HCT116 (cell line): Measurements from ENCODE around the gene FMO5. TPM values are rescaled to one million over a fixed set of nuclear protein-coding genes. Genes with fewer than 3 reads are reported as not detected.
A peak's percentile ranks its signal among the peaks of the same experiment; 100 is the strongest.

ENCODE experiments used
- ATAC-seq: fragments of 200-7000 bp; cut with Tn5 transposase; 2 replicates; pipeline ENCODE4 v1.9.1; 2020; ENCODE audit warnings: mild to moderate bottlenecking, moderate library complexity
- BruUV-seq: library from RNA; stranded (reverse); fragments of 400-500 nt; replicated peaks from 2 replicates; lab custom pipeline; 2021; lab: Mats Ljungman, UMichigan
- CTCF ChIA-PET: fragments of 300-600 bp; sonication (Branson Sonifier 250); formaldehyde crosslinking; loops from one replicate; lab custom pipeline; 2021; ENCODE audit warnings: antibody characterized with exemption; lab: Charles Lee
- POLR2A ChIA-PET: fragments of 300-600, 350-600 bp; sonication (Branson Sonifier 250); formaldehyde crosslinking; loops from one replicate; lab custom pipeline; 2021; ENCODE audit warnings: antibody characterized with exemption; lab: Charles Lee
- RAD21 ChIA-PET, 2 experiments: fragments of 300-600 bp; sonication (Branson Sonifier 250); formaldehyde crosslinking; loops; one replicate each; lab custom pipeline; 2023; ENCODE audit warnings: low total read pairs in 2 of 2; ENCODE audit not compliant: uncharacterized antibody in 2 of 2, unreplicated experiment in 2 of 2, low non-redundant PET in 1 of 2; lab: Charles Lee
- DNase-seq: peaks from one replicate; pipeline ENCODE4 v3.0.0-alpha.2; 2010; ENCODE audit warnings: low read depth, low spot score
- H2AFZ ChIP-seq: fragments of 200-600 bp; shearing (Covaris generic), sonication (generic); 2 replicates; pipeline ENCODE4 v1.6.1; 2017; ENCODE audit warnings: low read depth, mixed run types, mixed read lengths, antibody characterized with exemption, low read length; ENCODE audit not compliant: poor library complexity, severe bottlenecking
- H3K27ac ChIP-seq: 2 replicates; pipeline ENCODE4 v1.5.1; 2012; ENCODE audit warnings: low read depth, low read length
- H3K27me3 ChIP-seq: fragments of 200-600 bp; sonication (generic); 2 replicates; pipeline ENCODE4 v1.6.1; 2016; ENCODE audit warnings: mixed run types, low read length, mixed read lengths; ENCODE audit not compliant: insufficient read depth
- H3K36me3 ChIP-seq, 2 experiments: fragments of 200-500 bp in 1 of 2; fragments of 200-600 bp in 1 of 2; sonication (Bioruptor generic) in 1 of 2; sonication (generic) in 1 of 2; 2 replicates each; pipeline versions ENCODE4 v1.5.1 to v1.6.1; 2014 to 2016; ENCODE audit warnings: low read length in 2 of 2, inconsistent platforms in 1 of 2, mixed read lengths in 1 of 2, mixed run types in 1 of 2; ENCODE audit not compliant: insufficient read depth in 2 of 2, control insufficient read depth in 1 of 2
- H3K4me1 ChIP-seq, 2 experiments: fragments of 200-600 bp in 1 of 2; sonication (generic) in 1 of 2; 2 replicates each; pipeline versions ENCODE4 v1.5.1 to v1.6.1; 2012 to 2017; ENCODE audit warnings: low read length in 2 of 2, inconsistent platforms in 1 of 2, mild to moderate bottlenecking in 1 of 2, mixed read lengths in 1 of 2, mixed run types in 1 of 2, moderate library complexity in 1 of 2; ENCODE audit not compliant: insufficient read depth in 2 of 2, control insufficient read depth in 1 of 2
- H3K4me2 ChIP-seq: fragments of 200-600 bp; sonication (generic); 2 replicates; pipeline ENCODE4 v1.6.1; 2017; ENCODE audit warnings: mixed run types, low read length, mixed read lengths
- H3K4me3 ChIP-seq, 2 experiments: fragments of 200-600 bp in 1 of 2; sonication (generic) in 1 of 2; replicated peaks in 1 of 2; 2 replicates each; pipeline ENCODE4 v1.5.1; 2011 to 2016; ENCODE audit warnings: low read length in 2 of 2, control low read depth in 1 of 2, low read depth in 1 of 2, mild to moderate bottlenecking in 1 of 2, mixed read lengths in 1 of 2, mixed run types in 1 of 2
- H3K79me2 ChIP-seq: fragments of 200-600 bp; sonication (generic); 2 replicates; pipeline ENCODE4 v1.6.1; 2017; ENCODE audit warnings: mild to moderate bottlenecking, mixed run types, low read length, moderate library complexity, mixed read lengths; ENCODE audit not compliant: insufficient read depth
- H3K9ac ChIP-seq: fragments of 200-600 bp; sonication (generic); 2 replicates; pipeline ENCODE4 v1.6.1; 2016; ENCODE audit warnings: low read length, mixed read lengths
- H3K9me2 ChIP-seq: fragments of 200-600 bp; sonication (generic), shearing (Covaris generic); 2 replicates; pipeline ENCODE4 v1.6.1; 2017; ENCODE audit warnings: mixed run types, mild to moderate bottlenecking, moderate library complexity; ENCODE audit not compliant: insufficient read depth
- H3K9me3 ChIP-seq, 2 experiments: fragments of 200-500 bp in 1 of 2; fragments of 200-600 bp in 1 of 2; sonication (Bioruptor generic) in 1 of 2; sonication (generic) in 1 of 2; 2 replicates each; pipeline ENCODE4 v1.6.1; 2014 to 2017; ENCODE audit warnings: low read length in 2 of 2, mixed read lengths in 2 of 2, inconsistent platforms in 1 of 2, low read depth in 1 of 2, mild to moderate bottlenecking in 1 of 2, mixed run types in 1 of 2, moderate library complexity in 1 of 2; ENCODE audit not compliant: control insufficient read depth in 1 of 2, insufficient read depth in 1 of 2
- H4K20me1 ChIP-seq: fragments of 200-600 bp; sonication (generic), shearing (Covaris generic); 2 replicates; pipeline ENCODE4 v1.6.1; 2017; ENCODE audit warnings: mixed run types, mild to moderate bottlenecking, moderate library complexity; ENCODE audit not compliant: insufficient read depth
- EZH2 ChIP-seq: fragments of 200-600 bp; sonication (generic); IDR thresholded peaks from 2 replicates; pipeline ENCODE4 v1.6.1; 2017; ENCODE audit warnings: antibody characterized with exemption, mixed run types
- EZH2phosphoT487 ChIP-seq: fragments of 200-600 bp; IDR thresholded peaks from 2 replicates; pipeline ENCODE4 v1.6.1; 2018; ENCODE audit warnings: antibody characterized with exemption, borderline replicate concordance
- FOSL1 ChIP-seq: IDR thresholded peaks from 2 replicates; pipeline ENCODE4 v1.6.1; 2012; ENCODE audit warnings: low read depth
- MAX ChIP-seq: IDR thresholded peaks from 2 replicates; pipeline ENCODE4 v1.6.1; 2012
- intact Hi-C: fragments of 100-400 bp; cut with micrococcal nuclease; formaldehyde crosslinking; loops from 2 replicates; pipeline ENCODE4 v1.10.0; 2022
- total RNA-seq: library from RNA; stranded (reverse); gene quantifications from one replicate; pipeline ENCODE4 v1.2.1, GENCODE V29; 2021; ENCODE audit not compliant: unreplicated experiment
- TF ChIP-seq, protein P1 (sequence below), 3 experiments: fragments of 200-600 bp in 1 of 3; sonication (generic) in 1 of 3; IDR thresholded peaks in 2 of 3; conservative IDR thresholded peaks in 1 of 3; 2 replicates each; pipeline ENCODE4 v1.5.1; 2012 to 2017; ENCODE audit warnings: low read depth in 2 of 3, low read length in 2 of 3, antibody characterized with exemption in 1 of 3, borderline replicate concordance in 1 of 3, control low read depth in 1 of 3, mild to moderate bottlenecking in 1 of 3, mixed read lengths in 1 of 3, mixed run types in 1 of 3, moderate library complexity in 1 of 3; ENCODE audit not compliant: insufficient read depth in 1 of 3
- TF ChIP-seq, protein P2 (sequence below): IDR thresholded peaks from 2 replicates; pipeline ENCODE4 v1.6.1; 2011; ENCODE audit warnings: mild to moderate bottlenecking, low read length, moderate library complexity; ENCODE audit not compliant: insufficient replicate concordance; ENCODE audit errors: extremely low read depth

Gene FMO5
- total RNA-seq, 1 experiment from 2014 or later = 0.27 TPM

DNA sequence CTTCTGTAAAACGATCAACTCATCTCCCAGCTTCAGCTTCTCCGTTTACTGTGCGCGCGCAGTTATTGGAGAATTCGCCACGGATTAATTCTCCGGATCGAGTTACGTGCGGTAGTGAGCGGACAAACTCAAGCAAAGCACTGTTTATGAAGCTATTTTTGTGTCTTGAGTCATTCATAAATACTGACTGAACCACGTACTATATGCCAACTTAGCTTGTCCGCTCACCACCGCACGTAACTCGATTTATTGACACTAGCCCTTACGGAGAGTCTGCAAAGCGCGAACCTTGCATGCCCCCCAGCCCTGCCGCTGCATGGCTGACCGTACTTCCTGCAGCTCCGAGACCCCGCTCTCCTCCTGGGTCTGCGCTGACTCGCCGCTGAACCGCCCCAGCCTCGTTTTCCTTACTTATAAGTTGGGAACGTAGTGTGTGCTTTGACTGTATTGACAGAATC is 18.1 kb upstream of the FMO5 start:
- intact Hi-C loops = no loop called here
- ATAC-seq = peak; percentile 16

More for the DNA sequence above, 18.1 kb upstream of the FMO5 start:
- H2AFZ ChIP-seq = no peak overlapping the region
- peak overlapping the region; percentile 90 for H3K4me2 ChIP-seq
- H3K9ac ChIP-seq = peak overlapping the region; percentile 87
- ChIA-PET CTCF (interaction anchor here (0.9 to 1.9 kb wide), 5 partner anchors 10 to 70 kb away, joined by 3 to 16 read pairs (median 4); no protein-coding TSS in a partner anchor), RAD21 (no interaction called here), POLR2A (interaction anchor here (0.8 kb wide), 1 partner anchor 70 kb away, joined by 3 read pairs; no protein-coding TSS in a partner anchor)
- H4K20me1 ChIP-seq = peaks cover 14% of the 10 kb centered on the region; the same call in 1 of the 2 replicates
- DNase-seq = no peak
- peaks cover 8 to 35% of the 10 kb centered on the region in 2 experiments; a peak in 3 of 4 replicates for H3K4me1 ChIP-seq
- no peaks in the 10 kb centered on the region for H3K36me3 ChIP-seq
- no TSS peak for BruUV-seq
- TF ChIP-seq, protein P1, sequence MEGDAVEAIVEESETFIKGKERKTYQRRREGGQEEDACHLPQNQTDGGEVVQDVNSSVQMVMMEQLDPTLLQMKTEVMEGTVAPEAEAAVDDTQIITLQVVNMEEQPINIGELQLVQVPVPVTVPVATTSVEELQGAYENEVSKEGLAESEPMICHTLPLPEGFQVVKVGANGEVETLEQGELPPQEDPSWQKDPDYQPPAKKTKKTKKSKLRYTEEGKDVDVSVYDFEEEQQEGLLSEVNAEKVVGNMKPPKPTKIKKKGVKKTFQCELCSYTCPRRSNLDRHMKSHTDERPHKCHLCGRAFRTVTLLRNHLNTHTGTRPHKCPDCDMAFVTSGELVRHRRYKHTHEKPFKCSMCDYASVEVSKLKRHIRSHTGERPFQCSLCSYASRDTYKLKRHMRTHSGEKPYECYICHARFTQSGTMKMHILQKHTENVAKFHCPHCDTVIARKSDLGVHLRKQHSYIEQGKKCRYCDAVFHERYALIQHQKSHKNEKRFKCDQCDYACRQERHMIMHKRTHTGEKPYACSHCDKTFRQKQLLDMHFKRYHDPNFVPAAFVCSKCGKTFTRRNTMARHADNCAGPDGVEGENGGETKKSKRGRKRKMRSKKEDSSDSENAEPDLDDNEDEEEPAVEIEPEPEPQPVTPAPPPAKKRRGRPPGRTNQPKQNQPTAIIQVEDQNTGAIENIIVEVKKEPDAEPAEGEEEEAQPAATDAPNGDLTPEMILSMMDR (IDR thresholded peaks at IDR 0.05 in 2 of 3, conservative IDR thresholded peaks at IDR 0.05 in 1 of 3; ENCODE audit: borderline replicate concordance in 1 of 3, insufficient read depth in 1 of 3, low read depth in 2 of 3, low read length in 2 of 3) = no peak
- TF ChIP-seq FOSL1 (no peak), EZH2phosphoT487 (no peak), EZH2 (no peak), MAX (no peak)
- TF ChIP-seq, protein P2, sequence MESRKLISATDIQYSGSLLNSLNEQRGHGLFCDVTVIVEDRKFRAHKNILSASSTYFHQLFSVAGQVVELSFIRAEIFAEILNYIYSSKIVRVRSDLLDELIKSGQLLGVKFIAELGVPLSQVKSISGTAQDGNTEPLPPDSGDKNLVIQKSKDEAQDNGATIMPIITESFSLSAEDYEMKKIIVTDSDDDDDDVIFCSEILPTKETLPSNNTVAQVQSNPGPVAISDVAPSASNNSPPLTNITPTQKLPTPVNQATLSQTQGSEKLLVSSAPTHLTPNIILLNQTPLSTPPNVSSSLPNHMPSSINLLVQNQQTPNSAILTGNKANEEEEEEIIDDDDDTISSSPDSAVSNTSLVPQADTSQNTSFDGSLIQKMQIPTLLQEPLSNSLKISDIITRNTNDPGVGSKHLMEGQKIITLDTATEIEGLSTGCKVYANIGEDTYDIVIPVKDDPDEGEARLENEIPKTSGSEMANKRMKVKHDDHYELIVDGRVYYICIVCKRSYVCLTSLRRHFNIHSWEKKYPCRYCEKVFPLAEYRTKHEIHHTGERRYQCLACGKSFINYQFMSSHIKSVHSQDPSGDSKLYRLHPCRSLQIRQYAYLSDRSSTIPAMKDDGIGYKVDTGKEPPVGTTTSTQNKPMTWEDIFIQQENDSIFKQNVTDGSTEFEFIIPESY = no peak
- H3K27ac ChIP-seq = peak overlapping the region; percentile 97
- H3K4me3 ChIP-seq = peak overlapping the region; percentile 73 to 88
- no peaks in the 10 kb centered on the region for H3K9me2 ChIP-seq
- H3K79me2 ChIP-seq = peaks cover 53% of the 10 kb centered on the region
- no peaks in the 10 kb centered on the region for H3K9me3 ChIP-seq
- H3K27me3 ChIP-seq = no peaks in the 10 kb centered on the region
